PFSK-1 (cell line): Measurements from ENCODE around the gene ARHGEF10L.

Experiments used
- FOXP2 ChIP-seq: optimal IDR thresholded peaks from 2 replicates; pipeline ENCODE3; 2011; ENCODE audit warnings: borderline replicate concordance, control low read depth, inconsistent platforms; ENCODE audit not compliant: insufficient read depth; ENCODE audit errors: extremely low read length, extremely low read depth
- POLR2AphosphoS5 ChIP-seq: IDR thresholded peaks from 2 replicates; pipeline ENCODE4 v1.6.1; 2012; ENCODE audit warnings: low read depth, mild to moderate bottlenecking, control low read depth, low read length, moderate library complexity
- SIN3A ChIP-seq: IDR thresholded peaks from 2 replicates; pipeline ENCODE4 v1.6.1; 2012; ENCODE audit warnings: mild to moderate bottlenecking, low read length, moderate library complexity, borderline replicate concordance; ENCODE audit not compliant: insufficient read depth
- TAF1 ChIP-seq: IDR thresholded peaks from 2 replicates; pipeline ENCODE4 v1.6.1; 2012; ENCODE audit warnings: low read length, control low read depth, borderline replicate concordance; ENCODE audit not compliant: insufficient read depth
- TF ChIP-seq, protein P1 (sequence below), 2 experiments: IDR thresholded peaks; 2 replicates each; pipeline versions ENCODE4 v1.6.1 to v1.8.0; 2011 to 2012; ENCODE audit warnings: low read depth in 2 of 2, low read length in 2 of 2, control low read depth in 1 of 2, inconsistent platforms in 1 of 2, mild to moderate bottlenecking in 1 of 2, moderate library complexity in 1 of 2; ENCODE audit not compliant: insufficient read depth in 1 of 2

GRCh38 chr1:17741052-17741451 is 201.6 kb downstream of the ARHGEF10L start:
- TF ChIP-seq POLR2AphosphoS5 (no peak), TAF1 (no peak), FOXP2 (no peak), SIN3A (no peak)
- TF ChIP-seq, protein P1, sequence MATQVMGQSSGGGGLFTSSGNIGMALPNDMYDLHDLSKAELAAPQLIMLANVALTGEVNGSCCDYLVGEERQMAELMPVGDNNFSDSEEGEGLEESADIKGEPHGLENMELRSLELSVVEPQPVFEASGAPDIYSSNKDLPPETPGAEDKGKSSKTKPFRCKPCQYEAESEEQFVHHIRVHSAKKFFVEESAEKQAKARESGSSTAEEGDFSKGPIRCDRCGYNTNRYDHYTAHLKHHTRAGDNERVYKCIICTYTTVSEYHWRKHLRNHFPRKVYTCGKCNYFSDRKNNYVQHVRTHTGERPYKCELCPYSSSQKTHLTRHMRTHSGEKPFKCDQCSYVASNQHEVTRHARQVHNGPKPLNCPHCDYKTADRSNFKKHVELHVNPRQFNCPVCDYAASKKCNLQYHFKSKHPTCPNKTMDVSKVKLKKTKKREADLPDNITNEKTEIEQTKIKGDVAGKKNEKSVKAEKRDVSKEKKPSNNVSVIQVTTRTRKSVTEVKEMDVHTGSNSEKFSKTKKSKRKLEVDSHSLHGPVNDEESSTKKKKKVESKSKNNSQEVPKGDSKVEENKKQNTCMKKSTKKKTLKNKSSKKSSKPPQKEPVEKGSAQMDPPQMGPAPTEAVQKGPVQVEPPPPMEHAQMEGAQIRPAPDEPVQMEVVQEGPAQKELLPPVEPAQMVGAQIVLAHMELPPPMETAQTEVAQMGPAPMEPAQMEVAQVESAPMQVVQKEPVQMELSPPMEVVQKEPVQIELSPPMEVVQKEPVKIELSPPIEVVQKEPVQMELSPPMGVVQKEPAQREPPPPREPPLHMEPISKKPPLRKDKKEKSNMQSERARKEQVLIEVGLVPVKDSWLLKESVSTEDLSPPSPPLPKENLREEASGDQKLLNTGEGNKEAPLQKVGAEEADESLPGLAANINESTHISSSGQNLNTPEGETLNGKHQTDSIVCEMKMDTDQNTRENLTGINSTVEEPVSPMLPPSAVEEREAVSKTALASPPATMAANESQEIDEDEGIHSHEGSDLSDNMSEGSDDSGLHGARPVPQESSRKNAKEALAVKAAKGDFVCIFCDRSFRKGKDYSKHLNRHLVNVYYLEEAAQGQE (IDR thresholded peaks at IDR 0.05; ENCODE audit: insufficient read depth in 1 of 2, low read depth in 2 of 2, low read length in 2 of 2): no peak
